Occipital lobe (tissue), 2 donors: ENCODE results near the gene MYO5C. TPM values are rescaled to one million over a fixed set of nuclear protein-coding genes. Genes with fewer than 3 reads are reported as not detected.

Experiments used
- DNase-seq: peaks from one replicate; lab custom pipeline; 2025; lab: John Stamatoyannopoulos, UW
- total RNA-seq: library from RNA; depleted of rRNA; stranded (reverse); fragments of >200 nt; gene quantifications from one replicate; pipeline ENCODE4 v1.2.3, GENCODE V29; 2014

Gene MYO5C
- total RNA-seq, 1 donor from 2014 or later = 1.2 TPM

- no peak for DNase-seq
These were observed 17.5 kb downstream of the MYO5C start for GRCh38 chr15:52278135-52278534.

GRCh38 chr15:52277575-52277974, 18.0 kb downstream of the MYO5C start:
- no peak for DNase-seq

- no peak for DNase-seq
These were observed 19.3 kb downstream of the MYO5C start for GRCh38 chr15:52276256-52276770.

GRCh38 chr15:52263563-52264282, 31.9 kb downstream of the MYO5C start:
- no peak for DNase-seq

- DNase-seq = no peak
These were observed 33.2 kb downstream of the MYO5C start for GRCh38 chr15:52262364-52262763.

GRCh38 chr15:52261498-52262242, 33.9 kb downstream of the MYO5C start:
- no peak for DNase-seq

GRCh38 chr15:52261026-52261425, 34.6 kb downstream of the MYO5C start:
- DNase-seq = no peak

GRCh38 chr15:52259503-52259902, 36.1 kb downstream of the MYO5C start:
- no peak for DNase-seq

- DNase-seq = no peak
These were observed 37.1 kb downstream of the MYO5C start for GRCh38 chr15:52258461-52258860.

GRCh38 chr15:52257734-52258062, 37.9 kb downstream of the MYO5C start:
- no peak for DNase-seq

- DNase-seq = no peak
These were observed 38.5 kb downstream of the MYO5C start for GRCh38 chr15:52256930-52257733.

- peak; percentile 50 for DNase-seq
These were observed 39.2 kb downstream of the MYO5C start for GRCh38 chr15:52256366-52256765.

- no peak for DNase-seq
These were observed 39.7 kb downstream of the MYO5C start for GRCh38 chr15:52255935-52256334.

- no peak for DNase-seq
These were observed 40.6 kb downstream of the MYO5C start for GRCh38 chr15:52255008-52255407.

- DNase-seq = no peak
These were observed 41.2 kb downstream of the MYO5C start for GRCh38 chr15:52254391-52254790.

- DNase-seq = no peak
These were observed 42.8 kb downstream of the MYO5C start for GRCh38 chr15:52252781-52253180.

- DNase-seq = no peak
These were observed 44.3 kb downstream of the MYO5C start for GRCh38 chr15:52251144-52251860.

- DNase-seq = peak; percentile 20
These were observed 48.1 kb downstream of the MYO5C start for GRCh38 chr15:52247461-52247860.

- DNase-seq = no peak
These were observed 48.7 kb downstream of the MYO5C start for GRCh38 chr15:52246686-52247431.

GRCh38 chr15:52243697-52244555, 51.7 kb downstream of the MYO5C start:
- no peak for DNase-seq
